Thymus (tissue), 11 donors: ENCODE measurements around the gene MELTF. TPM values are rescaled to one million over a fixed set of nuclear protein-coding genes. Genes with fewer than 3 reads are reported as not detected.
A peak's percentile ranks its signal among the peaks of the same experiment; 100 is the strongest.
"Not testable (repeated sequence)": the region's sequence is repeated elsewhere in the genome, so short reads cannot be mapped to it uniquely, and the experiment has no call there.

Experiments
- DNase-seq, 9 donors: peaks; one replicate each; pipeline ENCODE4 v3.0.0-alpha.2; 2013; ENCODE audit warnings: low spot score in 9 of 9, low read depth in 6 of 9, missing footprints in 1 of 9
- H3K27ac ChIP-seq, 2 donors: one replicate each; pipeline ENCODE4 v1.5.1; 2013; ENCODE audit warnings: control low read depth in 1 of 2, low read depth in 1 of 2, low read length in 1 of 2, mild to moderate bottlenecking in 1 of 2, moderate library complexity in 1 of 2
- H3K27me3 ChIP-seq, 2 donors: one replicate each; pipeline ENCODE4 v1.5.1; 2013; ENCODE audit warnings: low read length in 1 of 2; ENCODE audit not compliant: control insufficient read depth in 2 of 2, insufficient read depth in 1 of 2
- H3K36me3 ChIP-seq, 2 donors: one replicate each; pipeline ENCODE4 v1.5.1; 2013; ENCODE audit warnings: low read length in 1 of 2, mild to moderate bottlenecking in 1 of 2, moderate library complexity in 1 of 2; ENCODE audit not compliant: control insufficient read depth in 2 of 2, insufficient read depth in 2 of 2
- H3K4me1 ChIP-seq, 2 donors: one replicate each; pipeline ENCODE4 v1.5.1; 2013; ENCODE audit warnings: low read length in 2 of 2; ENCODE audit not compliant: control insufficient read depth in 2 of 2, insufficient read depth in 2 of 2
- H3K4me3 ChIP-seq, 2 donors: one replicate each; pipeline ENCODE4 v1.5.1; 2013; ENCODE audit warnings: low read length in 2 of 2, control low read depth in 1 of 2, mild to moderate bottlenecking in 1 of 2
- H3K9me3 ChIP-seq, 2 donors: one replicate each; pipeline ENCODE4 v1.5.1; 2013; ENCODE audit warnings: low read length in 1 of 2, mild to moderate bottlenecking in 1 of 2; ENCODE audit not compliant: control insufficient read depth in 2 of 2, insufficient read depth in 1 of 2
- WGBS: extraction: QIAGEN DNeasy Blood & Tissue Kit; methylation state at CpG from one replicate; pipeline ENCODE4 v1.1.7; 2013; 5-methylcytosine and 5-hydroxymethylcytosine counted together
- polyA plus RNA-seq: library from polyadenylated mRNA; stranded (reverse); fragments of 200-250 nt; gene quantifications from one replicate; pipeline ENCODE4 v1.2.3, GENCODE V29; 2013
- total RNA-seq: library from RNA; stranded (reverse); fragments of 120-200 nt; gene quantifications from one replicate; pipeline ENCODE4 v1.2.4, GENCODE V29; 2013
- donor health status: healthy.

Gene MELTF
- total and polyA plus RNA-seq, 2 donors, result 3.2 to 4.3 TPM

DNA sequence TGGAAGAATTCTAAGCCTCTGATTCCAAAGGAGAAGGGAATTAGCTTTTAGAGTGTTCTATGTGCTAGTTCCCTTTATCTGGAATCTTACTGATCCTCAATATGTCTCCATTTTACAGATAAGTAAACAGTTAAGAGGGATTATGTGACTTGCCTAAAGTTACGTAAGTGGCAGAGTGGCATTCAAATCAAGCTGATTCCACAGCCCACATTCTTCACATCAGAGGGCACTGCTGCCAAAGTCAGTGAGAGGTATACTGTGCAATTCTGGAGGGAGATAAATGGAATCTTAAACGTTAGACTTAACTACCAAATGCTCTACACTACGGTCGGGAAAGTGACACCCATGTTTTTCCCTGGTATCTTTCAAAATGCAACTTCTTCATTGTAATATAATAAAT lies 11.0 kb upstream of the MELTF start:
- Histone ChIP-seq H3K27me3 (peaks cover 0 to 9% of the 10 kb centered on the region in 2 donors), H3K4me3 (no peak overlapping the region), H3K4me1 (no peaks in the 10 kb centered on the region), H3K27ac (no peak overlapping the region), H3K9me3 (no peaks in the 10 kb centered on the region), H3K36me3 (peaks cover 5 to 23% of the 10 kb centered on the region in 2 donors)
- 97% methylated on average over 4 of the region's 4 CpGs for WGBS
- no peak for DNase-seq

GRCh38 chr3:197038679-197039462 lies 9.3 kb upstream of the MELTF start:
- Histone ChIP-seq H3K27ac (peak overlapping the region in 1 of 2 donors; percentile 31), H3K9me3 (no peaks in the 10 kb centered on the region), H3K27me3 (peaks cover 0 to 12% of the 10 kb centered on the region in 2 donors), H3K4me1 (no peaks in the 10 kb centered on the region), H3K4me3 (no peak overlapping the region), H3K36me3 (peaks cover 0 to 9% of the 10 kb centered on the region in 2 donors)
- no peak for DNase-seq
- WGBS, result 97% methylated on average over 14 of the region's 14 CpGs

- no peaks in the 10 kb centered on the region for H3K4me1 ChIP-seq
- H3K36me3 ChIP-seq, result peaks cover 0 to 1% of the 10 kb centered on the region in 2 donors
- no peak overlapping the region for H3K4me3 ChIP-seq
- 86% methylated on average over 3 of the region's 3 CpGs for WGBS
- peaks cover 0 to 12% of the 10 kb centered on the region in 2 donors for H3K27me3 ChIP-seq
- no peak for DNase-seq
- H3K27ac ChIP-seq, result no peak overlapping the region
- no peaks in the 10 kb centered on the region for H3K9me3 ChIP-seq
Observed at GRCh38 chr3:197035577-197035976, 6.0 kb upstream of the MELTF start.

DNA sequence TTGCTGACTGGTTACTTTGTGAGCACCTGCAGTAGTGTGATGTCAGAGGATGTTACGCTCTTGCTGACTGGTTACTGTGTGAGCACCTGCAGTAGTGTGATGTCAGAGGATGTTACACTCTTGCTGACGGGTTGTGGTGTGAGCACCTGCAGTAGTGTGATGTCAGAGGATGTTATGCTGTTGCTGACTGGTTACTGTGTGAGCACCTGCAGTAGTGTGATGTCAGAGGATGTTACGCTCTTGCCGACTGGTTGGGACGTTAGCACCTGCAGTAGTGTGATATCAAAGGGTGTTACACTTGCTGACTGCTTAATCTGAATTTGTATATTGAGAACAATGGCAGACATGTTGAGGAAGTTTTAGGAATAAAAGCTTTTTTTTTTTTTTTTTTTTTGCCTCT lies 5.2 kb upstream of the MELTF start:
- not testable (repeated sequence) for H3K9me3 ChIP-seq, H3K27ac ChIP-seq, H3K4me3 ChIP-seq, H3K36me3 ChIP-seq, DNase-seq, H3K4me1 ChIP-seq
- WGBS, result 86% methylated on average over 5 of the region's 5 CpGs
- peaks cover 0 to 12% of the 10 kb centered on the region in 2 donors for H3K27me3 ChIP-seq

DNA sequence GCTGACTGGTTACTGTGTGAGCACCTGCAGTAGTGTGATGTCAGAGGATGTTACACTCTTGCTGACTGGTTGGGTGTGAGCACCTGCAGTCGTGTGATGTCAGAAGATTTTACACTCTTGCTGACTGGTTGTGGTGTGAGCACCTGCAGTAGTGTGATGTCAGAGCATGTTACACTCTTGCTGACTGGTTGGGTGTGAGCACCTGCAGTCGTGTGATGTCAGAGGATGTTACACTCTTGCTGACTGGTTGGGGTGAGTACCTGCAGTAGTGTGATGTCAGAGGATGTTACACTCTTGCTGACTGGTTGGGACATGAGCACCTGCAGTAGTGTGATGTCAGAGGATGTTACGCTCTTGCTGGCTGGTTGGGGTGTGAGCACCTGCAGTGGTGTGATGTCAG lies 4.1 kb upstream of the MELTF start:
- not testable (repeated sequence) for H3K4me3 ChIP-seq, H3K4me1 ChIP-seq, DNase-seq, H3K36me3 ChIP-seq, H3K27ac ChIP-seq, H3K9me3 ChIP-seq
- H3K27me3 ChIP-seq, result peaks cover 0 to 19% of the 10 kb centered on the region in 2 donors
- WGBS, result 84% methylated on average over 3 of the region's 3 CpGs

DNA sequence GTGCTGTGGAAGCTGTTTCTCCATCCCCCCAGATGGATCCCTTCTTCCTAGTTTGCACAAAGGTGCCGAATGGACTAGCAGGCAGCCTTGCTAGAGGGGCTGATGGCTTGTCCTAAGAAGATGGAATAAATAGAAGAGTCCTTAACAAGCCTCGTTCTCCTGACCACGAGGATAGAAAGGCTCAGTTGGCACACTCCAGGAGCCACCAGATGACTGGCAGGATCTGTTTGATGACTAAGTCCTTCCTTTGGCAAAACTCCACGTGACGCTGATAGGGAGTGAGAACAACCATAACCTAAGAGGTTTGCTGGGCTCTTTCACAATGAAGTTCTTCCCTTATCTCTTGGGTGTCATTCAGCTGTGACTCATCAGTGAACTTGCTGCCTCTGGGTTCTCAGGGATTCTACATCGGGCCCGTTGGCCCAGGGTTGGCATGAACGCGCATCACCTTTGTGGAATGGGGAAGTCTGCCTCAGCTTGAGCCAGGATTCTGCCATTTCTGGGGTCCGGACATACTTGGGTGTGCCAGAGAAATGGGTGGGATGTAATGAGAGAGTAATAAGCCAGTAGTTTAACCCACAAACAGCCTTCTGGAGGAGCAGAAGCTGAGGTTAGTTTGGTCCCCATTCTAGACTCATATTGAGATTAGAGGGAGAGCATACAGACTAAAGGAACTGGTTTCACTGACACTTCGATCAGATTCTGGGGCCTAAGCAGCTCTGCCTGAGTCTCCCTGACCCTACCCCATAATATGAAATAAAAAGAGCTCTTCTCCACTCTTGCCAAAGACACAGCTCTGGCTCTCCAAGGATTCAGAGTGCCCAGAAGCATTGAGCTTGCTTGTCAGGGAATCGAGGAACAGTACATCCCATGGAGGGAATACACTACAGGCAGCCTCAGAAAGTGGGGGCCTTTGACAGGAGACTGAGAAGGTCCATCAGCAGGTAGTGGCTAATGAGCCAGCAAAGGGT lies 2.0 kb upstream of the MELTF start:
- WGBS, result 93% methylated on average over 12 of the region's 12 CpGs
- peak in 1 of 9 donors; percentile 21 for DNase-seq
- H3K27me3 ChIP-seq, result peaks cover 0 to 20% of the 10 kb centered on the region in 2 donors

DNA sequence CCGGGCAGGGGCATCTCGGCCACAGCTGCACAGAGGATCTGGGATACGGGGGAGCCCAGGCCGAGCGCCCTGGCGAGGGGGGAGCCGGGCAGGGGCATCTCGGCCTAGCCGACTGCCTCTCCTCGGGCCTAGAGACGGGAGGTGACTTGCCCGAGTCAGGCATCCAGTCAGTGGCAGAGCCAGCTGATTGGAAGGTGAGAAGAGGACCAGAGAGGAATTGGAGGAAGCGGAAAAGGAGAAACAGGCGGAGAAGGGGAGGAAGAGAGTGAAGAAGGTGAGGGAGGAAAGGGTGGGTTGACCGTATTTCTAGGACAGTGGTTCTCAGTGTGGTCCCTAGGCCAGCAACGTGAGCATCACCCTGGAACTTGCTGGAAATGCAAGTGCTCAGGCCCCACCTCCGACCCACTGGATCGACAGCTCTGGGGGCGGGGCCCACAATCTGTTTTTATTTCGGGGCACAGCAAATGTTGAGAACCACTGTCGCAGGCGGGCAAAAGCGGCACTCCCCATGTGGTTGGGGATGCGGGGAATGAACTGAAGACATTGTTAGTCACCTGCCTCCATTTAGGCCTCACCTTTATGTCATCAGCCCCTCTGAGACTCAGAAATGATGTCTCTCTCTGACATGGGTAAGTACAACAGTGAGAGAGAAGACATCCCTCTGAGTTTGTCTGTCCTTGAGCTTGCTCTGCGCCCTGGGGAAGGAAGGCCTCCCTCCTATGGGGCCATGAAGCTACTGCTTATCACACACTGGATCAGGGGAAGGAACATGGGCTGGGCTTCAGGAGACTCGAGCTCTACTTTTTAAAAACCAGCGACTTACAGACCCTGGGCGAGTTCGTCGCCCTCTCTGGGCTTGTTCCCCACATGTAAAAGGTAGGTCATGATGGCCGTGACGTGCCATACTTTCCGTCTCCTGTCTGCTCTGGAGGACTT lies 1.0 kb upstream of the MELTF start:
- Histone ChIP-seq H3K9me3 (no peaks in the 10 kb centered on the region), H3K27me3 (peaks cover 0 to 15% of the 10 kb centered on the region in 2 donors), H3K27ac (no peak overlapping the region), H3K4me3 (no peak overlapping the region), H3K36me3 (peaks cover 0 to 10% of the 10 kb centered on the region in 2 donors), H3K4me1 (peaks cover 9 to 11% of the 10 kb centered on the region in 2 donors)
- WGBS, result 95% methylated on average over 31 of the region's 33 CpGs
- no peak for DNase-seq

More for the DNA sequence above, 2.0 kb upstream of the MELTF start:
- H3K4me3 ChIP-seq, result no peak overlapping the region
- H3K4me1 ChIP-seq, result peaks cover 9 to 11% of the 10 kb centered on the region in 2 donors
- peak overlapping the region in 1 of 2 donors; percentile 15 for H3K27ac ChIP-seq
- peaks cover 0 to under 1% of the 10 kb centered on the region in 2 donors for H3K36me3 ChIP-seq
- no peaks in the 10 kb centered on the region for H3K9me3 ChIP-seq

- no peak overlapping the region for H3K27ac ChIP-seq
- peaks cover 9 to 16% of the 10 kb centered on the region in 2 donors for H3K4me1 ChIP-seq
- peak in 2 of 9 donors; percentile 12 to 28 for DNase-seq
- peak overlapping the region; percentile 47 to 77 for H3K4me3 ChIP-seq
- no peaks in the 10 kb centered on the region for H3K9me3 ChIP-seq
- 8% methylated on average over 67 of the region's 67 CpGs for WGBS
- peaks cover 0 to 12% of the 10 kb centered on the region in 2 donors for H3K27me3 ChIP-seq
- peaks cover 0 to 12% of the 10 kb centered on the region in 2 donors for H3K36me3 ChIP-seq
Observed at GRCh38 chr3:197028728-197029510, 698 bp downstream of the MELTF start.
